Measurements from ENCODE around the gene SHB.

DNA sequence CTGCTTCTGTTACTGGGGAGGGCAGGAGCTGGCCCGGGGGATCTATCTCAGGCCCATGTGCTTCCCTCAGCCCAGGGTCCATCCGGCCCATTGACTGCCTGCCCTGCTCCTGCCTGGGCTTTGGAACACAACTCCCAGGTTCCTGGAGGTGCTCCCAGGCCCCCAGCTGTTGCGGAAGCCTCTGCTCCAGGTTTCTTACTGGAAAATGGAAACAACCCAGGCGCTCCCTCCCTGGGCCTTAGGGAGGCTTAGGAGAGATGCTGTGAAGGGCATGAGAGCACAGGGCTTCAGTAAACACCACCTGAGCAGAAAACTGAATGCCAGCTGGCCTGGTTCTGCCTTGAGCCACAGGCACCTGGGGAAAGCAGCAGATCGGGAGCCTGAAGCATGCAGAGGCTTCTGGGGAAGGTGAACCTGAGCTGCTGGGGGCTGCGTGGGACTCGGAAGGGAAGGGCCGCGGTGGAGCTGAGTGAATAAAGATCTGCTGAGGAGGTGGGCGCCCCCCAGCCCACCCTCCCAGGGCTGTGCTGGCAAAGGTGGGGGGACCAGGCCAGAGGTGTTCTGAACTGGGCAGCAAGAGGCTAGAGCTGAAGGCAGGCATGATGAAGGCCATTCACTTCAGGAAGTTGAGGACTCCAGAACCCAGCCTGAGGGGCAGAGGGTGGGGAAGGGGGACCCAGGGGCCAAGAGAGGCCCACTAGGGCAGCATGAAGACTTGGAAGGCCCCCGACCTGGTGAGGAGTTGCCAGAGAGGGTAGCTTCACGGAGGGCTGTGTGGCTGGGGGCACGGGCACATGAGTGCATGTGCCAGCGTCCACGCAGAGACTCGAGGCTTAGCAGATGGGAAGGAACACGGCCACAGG, 64.8 kb downstream of the SHB start:
- no peak for TF ChIP-seq POLR2AphosphoS5 (IDR thresholded peaks at IDR 0.05; ENCODE audit: low read depth, low read length)
- TF ChIP-seq, protein P1, sequence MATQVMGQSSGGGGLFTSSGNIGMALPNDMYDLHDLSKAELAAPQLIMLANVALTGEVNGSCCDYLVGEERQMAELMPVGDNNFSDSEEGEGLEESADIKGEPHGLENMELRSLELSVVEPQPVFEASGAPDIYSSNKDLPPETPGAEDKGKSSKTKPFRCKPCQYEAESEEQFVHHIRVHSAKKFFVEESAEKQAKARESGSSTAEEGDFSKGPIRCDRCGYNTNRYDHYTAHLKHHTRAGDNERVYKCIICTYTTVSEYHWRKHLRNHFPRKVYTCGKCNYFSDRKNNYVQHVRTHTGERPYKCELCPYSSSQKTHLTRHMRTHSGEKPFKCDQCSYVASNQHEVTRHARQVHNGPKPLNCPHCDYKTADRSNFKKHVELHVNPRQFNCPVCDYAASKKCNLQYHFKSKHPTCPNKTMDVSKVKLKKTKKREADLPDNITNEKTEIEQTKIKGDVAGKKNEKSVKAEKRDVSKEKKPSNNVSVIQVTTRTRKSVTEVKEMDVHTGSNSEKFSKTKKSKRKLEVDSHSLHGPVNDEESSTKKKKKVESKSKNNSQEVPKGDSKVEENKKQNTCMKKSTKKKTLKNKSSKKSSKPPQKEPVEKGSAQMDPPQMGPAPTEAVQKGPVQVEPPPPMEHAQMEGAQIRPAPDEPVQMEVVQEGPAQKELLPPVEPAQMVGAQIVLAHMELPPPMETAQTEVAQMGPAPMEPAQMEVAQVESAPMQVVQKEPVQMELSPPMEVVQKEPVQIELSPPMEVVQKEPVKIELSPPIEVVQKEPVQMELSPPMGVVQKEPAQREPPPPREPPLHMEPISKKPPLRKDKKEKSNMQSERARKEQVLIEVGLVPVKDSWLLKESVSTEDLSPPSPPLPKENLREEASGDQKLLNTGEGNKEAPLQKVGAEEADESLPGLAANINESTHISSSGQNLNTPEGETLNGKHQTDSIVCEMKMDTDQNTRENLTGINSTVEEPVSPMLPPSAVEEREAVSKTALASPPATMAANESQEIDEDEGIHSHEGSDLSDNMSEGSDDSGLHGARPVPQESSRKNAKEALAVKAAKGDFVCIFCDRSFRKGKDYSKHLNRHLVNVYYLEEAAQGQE (IDR thresholded peaks at IDR 0.05; ENCODE audit: insufficient read depth in 1 of 2, low read depth in 2 of 2, low read length in 2 of 2): no peak
